ENCODE data around the gene SSUH2. TPM values are rescaled to one million over a fixed set of nuclear protein-coding genes. Genes with fewer than 3 reads are reported as not detected.

SSUH2 gene
- total RNA-seq, 2 experiments from 2014 or later, result 0.11 to 0.31 TPM

GRCh38 chr3:8617921-8618320, 26.7 kb downstream of the SSUH2 start:
- Mint-ChIP-seq H3K36me3 (ENCODE audit: low read depth) (no peaks in the 10 kb centered on the region), H3K27me3 (no peaks in the 10 kb centered on the region), H3K27ac (no peak overlapping the region), H3K4me1 (ENCODE audit: low read depth) (no peaks in the 10 kb centered on the region), H3K4me3 (no peak overlapping the region), H3K9me3 (peaks cover 10% of the 10 kb centered on the region)
- CTCF ChIA-PET, result no interaction called here
- intact Hi-C loops (cut with micrococcal nuclease), result no loop called here
- ATAC-seq (no peak), DNase-seq (no peak)
- POLR2A ChIA-PET, result no interaction called here
- TF ChIP-seq CTCF (IDR thresholded peaks at IDR 0.05), result no peak

- Mint-ChIP-seq H3K27me3 (peaks cover 2% of the 10 kb centered on the region), H3K4me1 (ENCODE audit: low read depth) (no peaks in the 10 kb centered on the region), H3K9me3 (peaks cover 1% of the 10 kb centered on the region), H3K4me3 (no peak overlapping the region), H3K36me3 (ENCODE audit: low read depth) (no peaks in the 10 kb centered on the region), H3K27ac (no peak overlapping the region)
- intact Hi-C loops (cut with micrococcal nuclease), result no loop called here
- DNase-seq (no peak), ATAC-seq (no peak)
- TF ChIP-seq CTCF (IDR thresholded peaks at IDR 0.05), result no peak
- CTCF ChIA-PET, result no interaction called here
- POLR2A ChIA-PET, result no interaction called here
Observed at GRCh38 chr3:8610951-8611350, 33.6 kb downstream of the SSUH2 start.

- DNase-seq, result no peak
- H3K4me1 Mint-ChIP-seq (ENCODE audit: low read depth), result no peaks in the 10 kb centered on the region
- TF ChIP-seq CTCF (IDR thresholded peaks at IDR 0.05), result no peak
- H3K36me3 Mint-ChIP-seq (ENCODE audit: low read depth), result no peaks in the 10 kb centered on the region
- H3K4me3 Mint-ChIP-seq, result no peak overlapping the region
- no peak for ATAC-seq
- H3K27me3 Mint-ChIP-seq, result peaks cover 2% of the 10 kb centered on the region
- peaks cover 1% of the 10 kb centered on the region for H3K9me3 Mint-ChIP-seq
- no peak overlapping the region for H3K27ac Mint-ChIP-seq
- ChIA-PET CTCF (no interaction called here), POLR2A (no interaction called here)
- intact Hi-C loops (cut with micrococcal nuclease), result no loop called here
Observed at GRCh38 chr3:8608791-8609467, 35.7 kb downstream of the SSUH2 start.

- ChIA-PET POLR2A (no interaction called here), CTCF (no interaction called here)
- intact Hi-C loops (cut with micrococcal nuclease), result no loop called here
- no peak for DNase-seq
- TF ChIP-seq CTCF (IDR thresholded peaks at IDR 0.05), result no peak
- Mint-ChIP-seq H3K9me3 (peaks cover 1% of the 10 kb centered on the region), H3K36me3 (ENCODE audit: low read depth) (no peaks in the 10 kb centered on the region), H3K27me3 (peaks cover 2% of the 10 kb centered on the region), H3K4me3 (no peak overlapping the region), H3K4me1 (ENCODE audit: low read depth) (no peaks in the 10 kb centered on the region), H3K27ac (no peak overlapping the region)
- no peak for ATAC-seq
Observed at GRCh38 chr3:8608041-8608790, 36.4 kb downstream of the SSUH2 start.

- Mint-ChIP-seq H3K36me3 (ENCODE audit: low read depth) (no peaks in the 10 kb centered on the region), H3K4me3 (no peak overlapping the region), H3K27ac (no peak overlapping the region), H3K9me3 (peaks cover 1% of the 10 kb centered on the region), H3K4me1 (ENCODE audit: low read depth) (no peaks in the 10 kb centered on the region), H3K27me3 (peaks cover 2% of the 10 kb centered on the region)
- no peak for ATAC-seq
- ChIA-PET POLR2A (no interaction called here), CTCF (no interaction called here)
- intact Hi-C loops (cut with micrococcal nuclease), result no loop called here
- DNase-seq, result no peak
- TF ChIP-seq CTCF (IDR thresholded peaks at IDR 0.05), result no peak
Observed at GRCh38 chr3:8607234-8608040, 37.2 kb downstream of the SSUH2 start.
